Renal cortical epithelial cell (primary cell): ENCODE measurements around the gene SYT7. TPM values are rescaled to one million over a fixed set of nuclear protein-coding genes. Genes with fewer than 3 reads are reported as not detected.

Experiments used
- DNase-seq: peaks from one replicate; pipeline ENCODE4 v3.0.0-alpha.2; 2011; ENCODE audit warnings: low read depth
- total RNA-seq: library from RNA; depleted of rRNA; stranded (reverse); fragments of >200 nt; gene quantifications from 2 replicates; pipeline ENCODE4 v1.2.3, GENCODE V29; 2014

The SYT7 gene
- total RNA-seq, 1 donor from 2014 or later: 0.35 TPM

GRCh38 chr11:61609000-61609979, 28.4 kb upstream of the SYT7 start:
- DNase-seq: no peak

GRCh38 chr11:61607920-61608599, 27.2 kb upstream of the SYT7 start:
- no peak for DNase-seq

GRCh38 chr11:61607426-61607825, 26.6 kb upstream of the SYT7 start:
- no peak for DNase-seq

- no peak for DNase-seq
Observed at GRCh38 chr11:61603667-61604066, 22.8 kb upstream of the SYT7 start.

- peak; percentile 96 for DNase-seq
Observed at GRCh38 chr11:61602775-61603569, 22.1 kb upstream of the SYT7 start.

GRCh38 chr11:61601512-61601911, 20.6 kb upstream of the SYT7 start:
- DNase-seq: no peak

- no peak for DNase-seq
Observed at GRCh38 chr11:61599968-61600710, 19.3 kb upstream of the SYT7 start.

GRCh38 chr11:61598886-61599868, 18.3 kb upstream of the SYT7 start:
- no peak for DNase-seq

GRCh38 chr11:61598374-61598773, 17.5 kb upstream of the SYT7 start:
- no peak for DNase-seq

- DNase-seq: no peak
Observed at GRCh38 chr11:61596990-61597389, 16.1 kb upstream of the SYT7 start.

GRCh38 chr11:61596542-61596941, 15.7 kb upstream of the SYT7 start:
- DNase-seq: no peak

GRCh38 chr11:61594907-61595257, 14.0 kb upstream of the SYT7 start:
- DNase-seq: no peak

- no peak for DNase-seq
Observed at GRCh38 chr11:61593151-61593550, 12.3 kb upstream of the SYT7 start.

- DNase-seq: no peak
Observed at GRCh38 chr11:61592176-61592575, 11.3 kb upstream of the SYT7 start.

GRCh38 chr11:61589961-61590360, 9.1 kb upstream of the SYT7 start:
- DNase-seq: no peak

GRCh38 chr11:61588728-61589191, 7.9 kb upstream of the SYT7 start:
- DNase-seq: no peak

- DNase-seq: no peak
Observed at GRCh38 chr11:61587951-61588727, 7.3 kb upstream of the SYT7 start.

GRCh38 chr11:61587541-61587941, 6.7 kb upstream of the SYT7 start:
- no peak for DNase-seq

GRCh38 chr11:61586792-61587430, 6.0 kb upstream of the SYT7 start:
- DNase-seq: no peak
